ENCODE measurements around the gene CLOCK. TPM values are rescaled to one million over a fixed set of nuclear protein-coding genes. Genes with fewer than 3 reads are reported as not detected.

The CLOCK gene
- total and polyA plus RNA-seq, 2 of the 8 experiments (the other 6 are each of a cell fraction or from before 2014, with no cell fraction given), result 7.7 to 24.2 TPM

- Histone ChIP-seq H3K4ac (replicated peaks; ENCODE audit: insufficient read length, low read depth, low read length) (no peak overlapping the region), H3K56ac (replicated peaks; ENCODE audit: insufficient read length, low read depth, low read length) (no peak overlapping the region)
- TF ChIP-seq YY1 (IDR thresholded peaks at IDR 0.05; ENCODE audit: low read depth, low read length) (no peak), POLR2AphosphoS5 (IDR thresholded peaks at IDR 0.05; ENCODE audit: low read depth, low read length) (no peak), SIRT6 (IDR thresholded peaks at IDR 0.05; ENCODE audit: low read length) (no peak), CEBPB (IDR thresholded peaks at IDR 0.05; ENCODE audit: low read depth, low read length) (peak; percentile 73; the same call in 1 of the 2 replicates), CHD2 (IDR thresholded peaks at IDR 0.05; ENCODE audit: low read length) (no peak)
Observed at GRCh38 chr4:55545151-55545550, 1.6 kb downstream of the CLOCK start.

More at GRCh38 chr4:55545151-55545550, 1.6 kb downstream of the CLOCK start:
- Histone ChIP-seq H2BK12ac (ENCODE audit: low read depth, low read length) (no peak overlapping the region), H3K14ac (ENCODE audit: insufficient read length) (no peak overlapping the region), H3K4me1 (replicated peaks in 1 of 4; ENCODE audit: control insufficient read depth in 3 of 4, insufficient read depth in 4 of 4, low read length in 3 of 4) (peaks cover 9 to 11% (median 10%) of the 10 kb centered on the region in 4 experiments), H2BK15ac (ENCODE audit: low read length) (no peak overlapping the region), H2AFZ (ENCODE audit: low read length) (no peak overlapping the region), H2BK20ac (ENCODE audit: low read length) (no peak overlapping the region), H4K20me1 (replicated peaks in 1 of 2; ENCODE audit: control insufficient read depth in 1 of 2, insufficient read depth in 2 of 2, low read length in 2 of 2) (peaks cover 0 to 3% of the 10 kb centered on the region in 2 experiments), H3K9me3 (ENCODE audit: insufficient read depth in 2 of 2, low read depth in 1 of 2, low read length in 1 of 2) (no peaks in the 10 kb centered on the region), H3K79me1 (ENCODE audit: low read depth, low read length) (peaks cover 3% of the 10 kb centered on the region; the same call in 1 of the 2 replicates), H3K23ac (ENCODE audit: insufficient read length) (no peak overlapping the region), H3K4me3 (ENCODE audit: extremely low read depth in 1 of 4, insufficient read depth in 2 of 4, low read depth in 3 of 4, low read length in 4 of 4) (peak overlapping the region; percentile 66 to 92 (median 76)), H4K91ac (replicated peaks; ENCODE audit: insufficient read length, low read length) (no peak overlapping the region), H3K23me2 (ENCODE audit: low read depth, low read length) (peaks cover 5% of the 10 kb centered on the region; the same call in 1 of the 2 replicates), H2BK120ac (replicated peaks; ENCODE audit: low read depth, low read length) (no peak overlapping the region), H3K27me3 (replicated peaks in 1 of 4; ENCODE audit: control insufficient read depth in 3 of 4, extremely low read depth in 1 of 4, insufficient read depth in 3 of 4, low read length in 3 of 4) (no peaks in the 10 kb centered on the region), H3K79me2 (ENCODE audit: control insufficient read depth in 1 of 2, insufficient read depth in 2 of 2, low read length in 2 of 2) (peaks cover 0 to 52% of the 10 kb centered on the region in 2 experiments; a peak in 3 of 4 replicates), H3K27ac (ENCODE audit: low read depth, low read length) (no peak overlapping the region), H2BK5ac (ENCODE audit: low read depth, low read length) (no peak overlapping the region), H3K18ac (ENCODE audit: extremely low read depth, low read length) (no peak overlapping the region), H4K8ac (ENCODE audit: extremely low read depth, insufficient read depth, low read length) (no peak overlapping the region), H3K36me3 (ENCODE audit: control insufficient read depth in 2 of 4, insufficient read depth in 4 of 4, low read length in 3 of 4) (no peaks in the 10 kb centered on the region; a peak in 1 of 8 replicates), H3K9ac (replicated peaks in 1 of 4; ENCODE audit: extremely low read depth in 1 of 4, low read depth in 3 of 4, low read length in 3 of 4) (no peak overlapping the region; a peak in 1 of 7 replicates), H3K4me2 (ENCODE audit: insufficient read depth in 1 of 2, low read depth in 2 of 2, low read length in 2 of 2) (peak overlapping the region; percentile 64), H2AK5ac (ENCODE audit: low read depth, low read length) (no peak overlapping the region), H4K5ac (ENCODE audit: insufficient read length, low read depth, low read length) (peak overlapping the region; percentile 76)
- 3% methylated on average over 6 of the region's 6 CpGs; no CpG with 5 or more reads in 1 of the 2 experiments for WGBS, 2 experiments (ENCODE audit: extremely low coverage in 1 of 2, insufficient coverage in 1 of 2, insufficient read length in 1 of 2, insufficient replicate concordance in 2 of 2, low coverage in 1 of 2, low lambda C conversion rate in 2 of 2, missing lambda C conversion rate in 1 of 2)
- FAIRE-seq (no peak), DNase-seq (ENCODE audit: low read depth in 1 of 2, low spot score in 2 of 2) (no peak)
- POLR2A ChIA-PET (ENCODE audit: partially characterized antibody), result interaction anchor here (0.7 to 1.4 kb wide), 5 partner anchors 10 to 145 kb away, joined by 3 to 5 read pairs (median 3); no protein-coding TSS in a partner anchor
- CTCF ChIA-PET (ENCODE audit: partially characterized antibody), result interaction anchor here (0.6 to 0.9 kb wide), 4 partner anchors 26 to 388 kb away, joined by 3 read pairs; no protein-coding TSS in a partner anchor

All from H1 (cell line).